Measurements from ENCODE around the gene FHOD3.

Gene FHOD3

DNA sequence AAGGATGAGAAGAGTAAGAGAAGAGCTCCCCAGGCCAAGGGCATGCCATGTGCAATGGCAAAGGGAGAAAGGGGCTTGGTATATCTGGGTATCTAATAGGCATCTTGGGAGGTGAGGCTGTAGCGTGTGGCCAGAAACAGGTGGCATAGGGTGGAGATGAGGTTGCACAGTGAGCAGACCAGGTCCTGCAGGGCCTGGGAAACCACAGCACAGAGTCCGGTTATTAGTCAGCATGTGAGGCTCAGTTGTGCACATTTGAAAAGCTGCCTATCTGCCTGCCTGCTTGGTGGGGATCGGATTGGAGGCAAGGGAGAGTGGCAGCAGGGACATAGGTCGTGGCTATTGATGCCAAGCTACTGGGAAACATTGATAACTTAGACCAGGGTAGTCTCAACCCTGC lies 340.7 kb downstream of the FHOD3 start:
- no peak for DNase-seq

DNA sequence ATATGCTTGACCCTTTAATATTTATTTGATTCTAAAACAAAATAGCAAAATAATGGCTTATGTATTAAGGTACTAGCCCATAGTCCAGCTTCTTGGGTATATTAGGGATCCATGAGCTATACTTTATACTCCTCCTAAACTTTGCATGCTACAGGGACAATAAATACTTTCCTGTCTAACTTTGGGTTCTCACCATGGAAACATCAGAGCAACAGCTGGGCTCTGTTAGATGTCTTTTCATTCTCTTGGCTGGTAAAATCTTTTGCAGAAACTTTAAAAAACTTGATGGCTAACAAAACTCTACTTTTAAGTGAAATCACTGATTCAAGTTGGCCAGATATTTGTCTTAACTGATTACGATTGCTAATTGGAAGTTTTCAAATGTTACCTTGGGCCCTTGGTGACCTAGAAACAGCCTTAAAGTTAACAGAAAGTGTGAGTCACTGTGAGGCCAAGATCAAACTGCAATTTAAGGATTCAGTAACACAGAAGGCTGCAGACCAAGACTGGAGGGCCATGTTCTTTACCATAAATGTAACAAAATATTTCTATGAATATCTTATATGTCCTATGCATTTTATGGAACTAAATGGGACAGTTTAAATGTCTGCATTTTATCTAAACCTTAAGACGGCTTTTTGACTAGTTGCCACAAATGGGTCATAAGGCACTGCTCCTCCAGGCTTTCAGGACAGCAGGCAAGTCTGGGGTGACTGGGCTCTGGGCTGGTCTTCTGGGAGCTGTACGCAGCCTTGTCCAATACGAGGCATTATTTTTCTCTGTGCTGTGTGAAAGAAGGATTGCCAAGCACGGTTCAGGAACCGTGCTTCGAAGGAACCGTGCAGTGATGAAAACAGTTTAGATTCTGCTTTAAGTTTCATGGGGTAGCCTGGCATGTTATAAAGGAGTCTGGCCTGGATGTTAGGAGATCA lies 342.8 kb downstream of the FHOD3 start:
- no peak for DNase-seq

DNA sequence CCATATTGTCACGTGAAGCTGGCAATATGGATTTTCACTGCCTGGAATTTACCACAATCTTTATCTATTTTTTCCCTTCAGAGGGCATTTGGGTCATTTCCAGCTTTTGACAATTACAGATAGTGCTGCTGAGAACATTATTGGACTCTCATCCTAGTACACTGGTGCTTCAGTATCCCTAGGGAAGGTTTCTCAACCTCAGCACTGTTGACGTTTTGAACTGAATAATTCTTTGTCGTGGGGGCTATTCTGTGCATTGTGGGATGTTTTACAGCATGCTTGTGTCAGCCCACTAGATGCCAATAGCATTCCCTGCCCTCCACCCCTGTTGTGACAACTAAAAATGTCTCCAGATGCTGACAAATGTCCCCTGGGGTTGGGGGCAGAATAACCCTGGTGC lies 345.5 kb downstream of the FHOD3 start:
- DNase-seq: no peak

DNA sequence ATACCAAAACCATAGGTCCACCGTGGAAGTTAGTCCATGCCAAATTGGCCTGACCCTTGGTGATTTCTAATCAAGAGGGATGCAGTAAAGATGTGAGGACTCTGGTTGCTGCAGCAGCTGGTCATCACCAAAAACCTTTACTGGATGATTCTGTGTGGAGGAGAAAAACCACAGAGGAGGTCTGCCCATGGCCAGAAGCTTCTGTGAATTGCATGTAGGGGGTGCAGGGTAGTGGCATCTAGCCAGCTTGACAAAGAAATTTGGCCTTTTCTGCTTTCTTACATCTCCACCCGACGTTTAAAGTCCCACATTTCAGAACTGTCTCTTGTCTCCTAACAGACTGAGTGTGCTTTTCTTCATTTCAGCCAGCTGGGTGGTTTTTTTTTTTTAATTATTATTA lies 351.3 kb downstream of the FHOD3 start:
- DNase-seq: no peak

DNA sequence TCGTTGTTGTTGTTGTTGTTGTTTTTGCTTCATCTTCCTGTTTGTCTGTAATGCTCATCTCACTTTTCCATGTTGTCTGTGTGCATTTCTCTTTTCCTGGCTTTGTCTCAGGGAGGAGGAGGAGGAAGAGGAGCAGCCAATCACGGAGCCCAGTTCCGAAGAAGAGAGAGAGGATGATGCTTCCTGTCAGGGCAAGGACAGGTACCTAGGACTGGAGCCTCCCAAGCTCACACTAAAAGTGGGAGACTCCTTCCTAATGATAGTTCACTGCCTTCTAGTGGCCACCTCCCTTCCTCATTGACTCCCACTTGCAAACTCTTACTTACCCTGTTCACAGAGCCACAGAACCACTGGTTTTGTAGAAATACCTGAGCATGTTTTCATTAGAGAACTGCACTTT lies 351.7 kb downstream of the FHOD3 start:
- no peak for DNase-seq

DNA sequence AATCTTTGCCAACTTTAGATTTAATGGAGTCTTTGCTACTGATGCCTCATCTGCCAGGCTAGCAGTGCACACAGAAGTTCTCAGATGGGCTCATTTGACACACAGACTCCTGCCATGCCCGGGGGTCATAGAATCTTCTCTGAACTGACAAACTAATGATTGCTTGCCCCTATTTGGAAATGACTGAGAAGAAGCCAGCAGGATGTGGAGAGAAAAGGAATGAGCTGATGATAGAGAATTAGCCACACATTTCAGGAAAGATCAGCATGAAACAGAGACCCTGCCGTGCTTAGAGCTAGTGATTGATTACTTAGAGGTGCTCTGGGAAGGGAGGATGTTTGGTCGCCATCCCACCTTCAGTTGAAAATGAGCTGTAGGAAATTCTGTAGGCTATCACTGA lies 352.8 kb downstream of the FHOD3 start:
- DNase-seq: no peak

DNA sequence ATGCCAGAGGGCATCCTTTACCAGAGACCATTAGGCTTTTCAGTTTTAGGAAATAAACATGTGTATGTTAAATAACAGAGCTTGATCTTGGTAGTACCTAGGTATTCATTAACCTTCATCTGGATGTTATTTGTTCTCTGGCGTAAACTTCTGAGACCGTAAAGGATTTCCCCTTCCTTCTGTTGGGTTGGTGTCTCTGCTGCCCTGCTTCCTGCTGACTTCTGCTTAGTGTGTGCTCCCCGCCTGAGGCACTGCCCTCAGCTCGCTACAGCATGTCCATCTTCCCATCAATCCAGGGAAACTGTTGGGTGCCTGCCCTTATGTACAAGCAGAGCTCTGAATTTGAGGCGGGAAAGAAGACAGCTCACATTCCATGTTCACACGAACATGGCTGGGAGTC lies 353.4 kb downstream of the FHOD3 start:
- no peak for DNase-seq

DNA sequence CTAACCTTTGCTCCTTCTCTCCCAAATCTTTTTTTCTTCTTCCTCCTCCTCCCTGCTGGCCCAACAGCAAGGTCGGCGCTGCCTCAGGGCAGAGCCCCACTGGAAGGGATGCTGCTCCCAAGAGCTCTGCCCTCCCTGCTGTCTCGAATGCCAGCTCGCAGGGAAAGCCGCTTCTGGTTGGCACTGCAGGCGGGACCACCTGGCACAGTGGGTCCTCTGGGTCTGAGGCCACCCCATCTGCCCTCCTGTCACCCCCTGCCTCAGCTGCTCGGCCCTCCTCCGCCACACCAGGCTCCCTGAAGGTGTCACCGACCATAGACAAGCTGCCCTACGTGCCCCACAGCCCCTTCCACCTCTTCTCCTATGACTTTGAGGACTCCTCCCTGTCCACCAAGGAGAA lies 355.0 kb downstream of the FHOD3 start:
- DNase-seq: no peak

DNA sequence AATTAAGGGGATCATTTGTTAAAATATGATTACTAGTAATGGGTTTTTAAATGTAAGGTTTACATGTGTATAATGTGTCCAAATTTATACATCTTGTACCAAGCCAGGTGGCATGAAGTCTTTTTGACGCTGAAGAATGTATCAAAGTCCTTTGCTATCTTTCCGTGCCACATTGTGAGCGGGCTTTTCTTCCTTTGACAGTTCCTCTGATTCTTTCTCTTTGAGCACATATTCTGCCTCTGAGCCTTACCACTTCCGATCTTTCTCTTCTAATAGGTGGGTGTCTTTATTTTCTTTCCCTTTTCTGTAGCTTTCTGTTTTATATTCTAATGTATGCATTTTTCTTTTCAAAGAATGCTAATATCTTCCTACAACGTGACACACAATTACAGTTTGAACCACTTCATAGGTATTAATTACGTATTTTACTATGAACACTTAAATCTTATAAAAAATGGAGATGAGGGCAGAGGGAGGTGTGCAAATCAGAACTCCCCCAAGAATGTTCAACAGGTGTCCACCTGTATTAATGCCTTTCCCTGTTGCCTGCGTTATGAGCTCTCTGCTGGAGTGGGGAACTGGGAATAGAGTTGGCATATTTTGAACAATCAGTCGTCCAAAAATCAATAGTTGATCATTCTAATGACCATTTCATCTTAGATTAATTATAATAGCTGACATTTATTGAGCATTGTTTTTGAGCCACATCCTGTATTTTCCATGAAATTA lies 355.8 kb downstream of the FHOD3 start:
- DNase-seq: no peak

DNA sequence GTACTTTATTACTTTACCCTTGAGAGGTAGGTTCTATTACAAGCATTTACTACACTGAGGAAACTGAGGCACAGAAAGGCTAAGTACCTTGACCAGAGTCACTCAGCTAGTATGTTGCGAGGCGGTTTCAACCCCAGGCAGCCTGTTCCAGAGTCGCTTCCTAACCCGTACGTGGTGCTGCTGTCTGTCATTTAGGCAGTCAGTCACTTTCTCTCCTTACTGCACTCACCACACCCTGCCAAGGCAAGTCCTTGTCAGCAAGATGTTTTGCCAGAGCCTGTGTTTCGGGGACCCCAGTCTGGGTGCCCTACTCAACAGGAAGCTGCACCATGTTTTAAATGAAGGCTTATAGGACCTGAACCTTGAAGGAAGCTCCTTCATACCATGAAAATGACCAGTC lies 356.4 kb downstream of the FHOD3 start:
- no peak for DNase-seq

DNA sequence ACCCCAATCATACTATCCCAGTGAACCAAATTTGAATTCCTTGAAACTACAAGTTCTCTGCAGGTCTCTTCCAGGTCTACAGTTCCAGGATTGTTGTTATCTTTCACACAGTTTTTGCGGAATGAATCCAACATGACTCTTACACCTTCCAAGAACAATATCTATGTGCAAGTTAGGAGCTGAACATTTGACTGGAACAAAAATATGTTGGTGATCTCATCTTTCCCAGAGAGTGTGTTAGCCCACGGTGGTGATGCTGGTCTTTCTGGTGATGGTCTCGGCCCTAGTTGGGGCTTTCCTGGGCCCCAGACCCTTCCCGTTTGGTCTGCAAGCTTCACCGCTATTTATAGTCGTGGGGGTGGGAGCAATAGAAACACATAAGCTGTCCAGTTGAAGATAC lies 357.6 kb downstream of the FHOD3 start:
- DNase-seq: no peak

DNA sequence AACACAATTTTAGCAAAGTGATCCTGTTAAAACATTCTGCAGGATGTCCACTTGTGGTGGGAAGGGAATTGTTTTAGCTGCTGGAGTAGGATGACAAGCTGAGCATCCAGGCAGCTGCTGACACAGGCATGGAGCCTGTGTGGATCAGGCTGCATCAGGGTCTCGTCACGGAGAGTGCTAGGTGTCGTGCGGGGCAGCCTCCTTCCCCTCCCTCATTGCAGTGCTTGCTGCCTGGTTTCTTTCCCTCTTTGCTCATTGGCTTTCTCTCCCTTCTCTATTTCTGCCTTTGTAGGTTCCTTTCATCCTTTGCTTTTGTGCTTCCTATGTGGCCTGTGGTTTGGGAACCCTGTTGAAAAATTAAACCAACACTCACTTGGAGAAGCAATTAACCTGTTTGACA lies 358.4 kb downstream of the FHOD3 start:
- DNase-seq: no peak

DNA sequence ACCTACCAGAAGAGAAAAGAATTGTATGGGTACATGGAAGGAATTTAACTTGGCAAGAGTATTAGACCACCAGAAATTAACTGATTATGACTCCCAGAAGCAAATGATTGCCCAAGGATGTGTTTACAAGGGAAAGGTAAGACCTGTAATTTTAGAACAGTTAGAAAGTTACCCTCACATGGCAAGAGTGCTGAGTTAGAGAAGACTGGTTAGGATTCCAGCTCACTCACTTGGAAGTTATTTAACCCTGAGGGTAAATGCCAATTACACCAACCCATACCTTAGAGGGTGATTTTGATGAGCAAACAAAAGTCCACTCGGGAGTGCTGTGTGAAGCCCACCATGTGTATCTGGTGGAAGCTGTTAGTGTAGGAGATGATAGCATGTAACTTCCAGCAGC lies 361.1 kb downstream of the FHOD3 start:
- DNase-seq: no peak

DNA sequence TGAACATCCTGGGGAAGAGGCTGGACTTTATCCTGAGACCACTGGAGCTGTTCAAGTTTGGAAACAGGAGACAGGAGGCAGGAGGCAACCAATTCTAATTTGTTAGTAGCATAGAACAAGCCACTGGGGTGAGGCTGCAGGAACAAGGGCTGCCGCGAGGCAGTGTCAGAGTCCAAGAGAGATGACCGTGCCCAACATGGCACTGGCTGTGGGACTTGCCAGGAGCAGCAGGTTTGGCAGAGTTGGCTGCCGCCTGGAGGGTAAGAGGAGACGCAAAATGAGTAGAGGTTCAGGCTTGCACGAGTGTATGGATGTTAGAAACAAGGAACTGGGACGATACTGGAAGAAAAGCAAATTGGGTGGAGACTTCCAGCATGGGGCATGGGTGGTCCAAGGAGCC lies 362.8 kb downstream of the FHOD3 start:
- DNase-seq: no peak

DNA sequence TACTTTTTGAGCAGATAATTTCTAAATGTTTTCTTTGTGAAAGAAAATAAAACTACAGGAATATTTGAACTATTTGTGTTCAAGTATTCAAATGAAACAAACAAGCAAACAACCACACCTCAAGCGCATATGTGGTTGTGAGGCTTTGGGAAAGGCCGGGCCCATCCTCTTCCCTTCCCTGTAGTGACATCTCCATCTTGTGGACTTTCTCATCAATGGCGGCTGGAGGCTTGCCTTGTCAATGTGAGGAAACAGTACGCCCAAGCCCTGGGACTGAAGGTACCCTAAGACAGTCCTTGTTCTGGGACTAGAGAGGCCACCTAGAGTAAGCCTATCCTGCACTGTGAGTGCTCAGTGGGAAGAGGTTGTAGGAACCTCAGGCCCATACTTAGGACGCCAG lies 364.5 kb downstream of the FHOD3 start:
- DNase-seq: no peak

DNA sequence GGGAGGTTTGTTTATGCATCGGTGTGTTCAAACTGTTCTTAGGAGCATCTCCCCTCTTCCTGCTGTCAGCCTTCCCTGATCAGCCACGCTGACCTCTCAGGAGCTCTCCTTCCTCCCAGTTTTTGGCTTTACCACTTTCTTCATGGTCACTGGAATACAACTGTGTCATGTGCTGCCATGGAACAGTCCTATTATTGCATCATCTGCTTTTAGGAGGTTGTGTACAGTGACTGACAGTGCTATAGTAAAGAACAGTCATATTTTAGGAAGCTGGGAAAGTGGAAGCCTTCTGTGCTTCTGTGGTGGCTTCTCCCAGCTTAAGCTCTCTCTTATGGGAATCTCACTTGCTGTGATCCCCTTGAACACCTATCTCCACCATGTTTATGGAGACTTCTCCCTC lies 365.8 kb downstream of the FHOD3 start:
- no peak for DNase-seq

DNA sequence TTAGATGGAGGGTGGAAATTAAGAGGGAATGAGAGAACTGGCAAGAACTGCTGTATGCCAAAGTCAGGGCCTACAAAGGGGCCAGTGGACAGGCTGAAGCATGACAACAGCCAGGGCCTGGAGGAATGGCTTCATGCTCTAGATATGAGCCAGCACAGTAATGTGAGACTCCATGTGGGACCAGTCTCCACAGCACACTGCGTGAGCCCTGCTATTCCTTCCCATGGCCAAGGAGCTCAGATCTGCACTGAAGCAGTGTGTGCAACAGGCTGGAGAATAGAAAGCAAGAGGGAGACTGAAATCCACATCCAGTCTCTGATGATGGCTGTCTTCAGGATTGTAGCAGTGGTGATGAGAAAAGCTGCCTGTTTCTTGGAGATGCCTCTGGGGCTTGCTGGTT lies 368.4 kb downstream of the FHOD3 start:
- DNase-seq: no peak

DNA sequence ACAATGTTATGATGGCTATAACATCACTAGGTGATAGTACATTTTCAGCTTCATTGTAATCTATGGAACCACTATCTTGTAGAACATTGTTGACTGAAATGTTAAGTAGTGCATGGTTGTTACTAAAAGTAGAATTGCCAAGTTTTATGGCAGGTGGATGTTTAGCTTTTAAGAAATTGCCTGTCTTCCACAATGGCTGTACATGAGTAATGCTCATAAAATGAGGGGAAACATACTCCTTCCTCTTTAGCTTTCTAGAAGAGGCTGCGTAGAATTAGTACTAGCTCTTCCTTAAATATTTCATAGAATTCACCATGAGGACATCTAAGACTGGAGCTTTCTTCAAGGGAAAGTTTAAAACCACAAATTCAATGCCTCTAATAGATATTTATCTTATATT lies 370.3 kb downstream of the FHOD3 start:
- DNase-seq: no peak

DNA sequence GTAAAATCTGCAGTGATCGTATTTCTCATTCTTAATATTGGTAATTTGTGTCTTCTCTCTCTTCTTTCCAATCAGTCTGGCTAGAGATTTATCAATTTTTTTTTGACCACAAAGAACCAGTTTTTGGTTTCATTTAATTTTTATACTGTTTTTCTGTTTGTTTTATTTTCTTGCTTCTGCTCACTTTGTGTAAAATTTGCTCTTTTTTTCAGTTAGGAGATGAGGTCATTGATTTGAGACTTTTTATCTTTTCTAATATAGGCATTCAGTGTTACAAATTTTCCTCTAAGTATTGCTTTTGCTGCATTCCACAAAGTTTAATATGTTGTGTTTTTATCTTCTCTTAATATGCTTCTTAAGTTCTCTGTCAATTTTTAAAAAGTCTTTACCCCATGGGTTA lies 370.8 kb downstream of the FHOD3 start:
- DNase-seq: no peak

DNA sequence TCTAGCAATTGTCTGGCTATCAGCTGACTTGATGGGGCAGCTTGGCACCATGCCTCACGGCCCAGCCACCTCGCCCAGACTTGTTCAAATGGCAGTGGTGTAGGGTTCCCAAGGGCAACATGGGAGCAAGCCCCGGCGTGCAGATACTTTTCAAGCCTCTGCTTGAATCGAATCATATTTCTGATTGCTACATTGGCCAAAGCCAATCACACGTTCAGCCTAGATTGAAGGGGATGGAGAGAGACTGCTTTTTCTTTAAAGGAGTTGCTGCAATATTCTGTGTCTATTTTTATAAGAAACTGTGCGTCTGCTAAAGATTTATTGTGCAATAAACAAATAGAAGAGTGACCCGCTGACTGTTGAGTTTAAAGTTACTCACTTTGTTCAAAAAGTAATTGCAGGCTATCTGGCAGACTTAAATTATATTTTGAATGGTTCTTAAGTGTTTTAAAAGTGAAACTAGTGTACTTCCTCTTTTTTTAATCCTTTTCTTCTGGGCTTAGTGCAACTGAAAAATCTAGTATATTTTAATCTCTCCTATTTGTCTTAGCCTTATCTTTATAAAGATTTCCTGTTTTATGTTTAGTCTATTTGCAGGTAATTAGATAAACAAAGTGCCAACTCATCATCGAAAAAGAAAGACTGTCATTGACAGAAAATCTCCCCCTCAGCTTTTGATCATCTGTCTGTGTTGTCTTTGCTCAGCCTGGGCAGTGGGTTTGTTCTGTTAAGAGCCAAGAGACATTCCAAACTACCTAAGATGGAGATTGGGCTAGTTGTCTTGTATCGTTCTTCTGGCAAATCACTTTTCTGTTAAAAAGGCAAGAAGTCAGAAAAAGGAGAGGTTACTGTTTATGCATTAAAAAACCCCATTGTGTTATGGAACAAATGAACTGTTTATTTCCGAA lies 375.2 kb downstream of the FHOD3 start:
- DNase-seq: no peak

DNA sequence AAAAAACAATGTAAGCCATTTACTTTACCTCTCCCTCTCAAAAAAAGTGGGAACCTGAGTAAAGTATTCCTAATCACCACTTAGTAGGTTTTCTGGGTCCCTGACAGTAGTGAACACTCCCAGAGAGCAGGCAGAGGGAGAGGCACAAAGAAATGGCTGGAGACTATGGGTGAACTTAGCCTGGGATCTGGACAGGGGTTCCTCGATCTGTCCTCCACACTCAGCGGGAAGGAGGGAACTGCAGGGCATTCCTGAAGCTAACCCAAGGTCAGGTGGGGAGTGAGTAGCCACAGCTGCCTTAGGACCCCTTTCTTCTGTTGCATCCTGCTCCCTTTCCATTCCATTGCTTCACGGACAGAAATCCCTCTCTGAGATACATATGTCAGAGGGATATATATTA lies 375.9 kb downstream of the FHOD3 start:
- DNase-seq: no peak

DNA sequence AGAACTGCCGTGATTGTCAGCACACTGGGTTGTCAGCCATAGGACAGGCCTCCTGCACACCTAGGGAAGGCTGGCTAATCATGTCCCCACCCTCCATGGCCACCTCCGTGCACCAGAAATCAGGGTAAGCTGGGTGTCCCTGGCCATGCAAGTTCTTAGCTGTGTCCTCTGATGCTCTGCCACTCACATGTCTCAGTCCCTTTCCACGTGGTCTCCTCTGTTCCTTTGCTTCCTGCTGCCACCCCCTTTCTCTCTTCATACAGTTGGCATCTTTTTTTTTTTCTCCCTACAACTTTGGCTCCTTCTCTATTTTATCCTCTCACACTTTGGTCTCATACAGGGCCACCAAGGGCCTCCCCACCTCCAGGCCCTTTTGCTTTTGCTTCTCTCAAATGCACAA lies 377.6 kb downstream of the FHOD3 start:
- DNase-seq: no peak

DNA sequence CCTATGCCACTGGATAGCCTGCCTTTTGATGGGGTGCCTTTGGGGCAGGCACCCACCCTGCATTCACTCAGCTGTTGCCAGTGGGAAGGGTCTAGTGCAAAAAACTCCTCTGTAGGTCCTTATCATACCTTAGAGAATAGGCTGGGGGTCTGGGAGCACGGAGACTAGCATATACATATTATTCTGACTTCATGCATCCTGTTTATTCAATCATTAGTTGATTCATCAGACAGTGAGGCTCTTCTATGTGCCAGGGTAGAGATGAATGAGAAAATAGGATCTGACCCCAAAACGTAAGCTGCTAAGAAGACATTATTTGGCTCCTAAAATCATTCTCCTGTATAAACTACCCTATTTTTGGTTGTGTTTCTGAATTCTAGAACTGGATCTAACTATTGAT lies 378.0 kb downstream of the FHOD3 start:
- no peak for DNase-seq
